ENCODE results near the gene ZNF644.

ZNF644 gene

DNA sequence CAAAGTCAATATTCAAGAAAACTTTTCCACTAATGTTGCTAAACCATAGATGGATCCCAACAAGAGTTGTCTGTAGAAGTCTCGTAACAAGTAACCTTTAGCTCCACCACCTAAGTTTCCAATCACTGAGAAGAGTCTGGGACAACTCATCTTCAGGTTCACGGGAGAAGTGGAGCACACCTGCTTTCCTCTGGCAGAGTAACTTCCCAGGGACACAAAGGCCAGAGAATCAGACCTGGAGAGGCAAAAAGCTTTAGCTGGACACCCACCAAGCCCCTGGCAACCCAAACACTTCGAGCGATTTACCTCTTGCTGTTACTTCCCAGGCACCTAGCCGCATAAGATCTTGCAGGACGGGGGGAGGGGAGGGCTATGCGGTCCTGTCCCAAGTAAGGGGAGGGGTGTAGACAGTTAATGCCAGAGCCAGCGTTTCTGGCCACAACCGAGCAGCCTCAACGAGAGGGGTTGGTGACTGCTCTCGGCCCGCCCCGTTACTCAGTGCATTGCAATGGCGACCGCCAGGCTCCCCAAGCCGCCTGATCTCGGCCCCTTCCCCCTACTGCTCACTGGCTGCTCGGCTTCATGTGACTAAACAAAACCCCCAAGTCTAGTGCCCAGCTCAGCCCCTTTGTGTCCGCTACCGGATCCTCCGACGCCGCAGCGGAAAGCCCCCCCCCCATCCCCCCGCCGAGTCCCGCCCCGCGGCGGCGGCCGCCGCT is 709 bp downstream of the ZNF644 start:
- DNase-seq (ENCODE audit: low spot score): peak; percentile 89

DNA sequence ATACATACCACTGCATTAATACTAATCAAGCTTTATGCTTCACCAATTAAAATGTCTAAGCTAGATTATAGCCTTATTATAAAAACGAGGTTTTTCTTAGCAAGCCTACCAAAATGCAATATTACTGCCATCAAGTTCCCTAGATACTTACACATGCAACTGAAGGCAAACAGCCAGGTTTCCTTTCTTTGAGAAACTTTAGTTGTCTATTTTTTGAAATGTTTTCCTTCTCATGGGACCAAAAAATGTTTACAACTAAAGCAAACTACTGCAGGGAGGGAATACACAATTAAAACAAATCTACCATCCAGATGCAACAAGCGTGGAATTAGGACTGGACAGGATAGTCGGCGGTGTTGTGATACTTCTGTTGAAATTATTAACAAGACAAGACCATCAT is 1.3 kb downstream of the ZNF644 start:
- no peak for DNase-seq (ENCODE audit: low spot score)

- DNase-seq (ENCODE audit: low spot score): peak; percentile 59
Observed at GRCh38 chr1:91018006-91018405, 3.8 kb downstream of the ZNF644 start.

DNA sequence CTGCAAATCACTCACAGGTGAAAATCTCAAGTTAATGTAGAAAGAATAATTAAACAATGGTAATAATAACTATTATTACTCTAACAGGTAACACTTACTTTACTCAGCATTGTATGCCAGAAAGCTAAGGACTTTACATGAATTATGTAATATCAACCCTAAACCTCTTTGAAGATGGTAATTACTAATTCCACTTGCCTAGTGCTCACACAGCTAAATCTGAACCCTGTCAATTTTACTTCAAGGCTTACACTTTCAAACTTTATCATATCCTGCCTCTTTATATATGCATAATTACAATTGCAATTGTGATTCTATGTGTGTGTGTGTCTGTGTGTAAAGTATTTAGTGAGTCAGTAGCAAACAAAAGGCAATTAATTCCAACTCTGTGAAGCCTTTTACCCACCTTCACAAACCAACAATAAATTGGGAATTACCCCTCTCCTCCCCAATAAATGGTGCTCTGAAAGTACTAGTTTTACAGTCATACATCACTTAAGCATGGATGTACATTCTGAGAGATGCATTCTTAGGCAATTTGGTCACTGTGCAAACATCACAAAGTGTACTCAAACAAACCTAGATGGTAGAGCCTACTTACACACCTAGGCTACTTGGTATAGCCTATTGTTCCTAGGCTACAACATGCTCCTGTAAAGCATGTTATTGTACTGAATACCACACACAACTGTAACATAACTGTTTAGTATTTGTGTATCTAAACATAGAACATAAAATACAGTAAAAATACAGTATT is 5.9 kb downstream of the ZNF644 start:
- no peak for DNase-seq (ENCODE audit: low spot score)

- no peak for DNase-seq (ENCODE audit: low spot score)
Observed at GRCh38 chr1:91015358-91015780, 6.5 kb downstream of the ZNF644 start.

DNA sequence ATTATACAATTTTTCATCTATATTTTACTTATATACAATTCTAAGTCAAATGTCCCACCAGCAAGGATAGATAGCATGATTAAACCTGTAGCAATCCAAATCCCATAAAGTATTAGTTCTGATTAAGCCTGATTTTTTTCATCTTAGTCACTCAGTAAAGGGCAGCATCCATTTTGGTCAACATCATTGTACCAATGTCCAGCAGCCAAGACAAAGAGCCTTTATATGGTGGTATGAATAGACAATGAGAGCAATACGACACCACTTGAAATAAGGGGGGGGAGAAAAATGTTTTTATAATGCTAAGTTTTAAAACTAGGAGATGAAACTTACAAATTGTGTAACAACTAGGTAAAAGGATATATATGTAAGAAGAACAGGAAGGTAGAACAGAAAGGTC is 7.4 kb downstream of the ZNF644 start:
- no peak for DNase-seq (ENCODE audit: low spot score)

DNA sequence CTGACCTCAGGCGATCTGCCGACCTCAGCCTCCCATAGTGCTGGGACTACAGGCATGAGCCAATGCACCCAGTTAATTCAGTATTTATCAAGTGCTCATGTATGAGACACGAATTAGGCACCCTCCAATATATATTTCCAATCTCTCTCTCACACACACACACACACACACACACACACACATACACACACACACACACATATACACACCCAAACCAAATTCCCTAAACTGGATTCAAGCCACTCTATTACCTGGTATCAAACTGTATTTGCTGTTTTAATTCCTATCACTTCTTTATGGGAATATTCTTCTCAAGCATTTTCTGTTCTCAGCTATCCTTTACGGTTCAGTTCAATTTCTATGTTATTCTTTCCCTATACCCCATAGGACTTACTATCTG is 8.5 kb downstream of the ZNF644 start:
- DNase-seq (ENCODE audit: low spot score): no peak

- no peak for DNase-seq (ENCODE audit: low spot score)
Observed at GRCh38 chr1:91012196-91012595, 9.6 kb downstream of the ZNF644 start.

- no peak for DNase-seq (ENCODE audit: low spot score)
Observed at GRCh38 chr1:91011726-91012125, 10.1 kb downstream of the ZNF644 start.

DNA sequence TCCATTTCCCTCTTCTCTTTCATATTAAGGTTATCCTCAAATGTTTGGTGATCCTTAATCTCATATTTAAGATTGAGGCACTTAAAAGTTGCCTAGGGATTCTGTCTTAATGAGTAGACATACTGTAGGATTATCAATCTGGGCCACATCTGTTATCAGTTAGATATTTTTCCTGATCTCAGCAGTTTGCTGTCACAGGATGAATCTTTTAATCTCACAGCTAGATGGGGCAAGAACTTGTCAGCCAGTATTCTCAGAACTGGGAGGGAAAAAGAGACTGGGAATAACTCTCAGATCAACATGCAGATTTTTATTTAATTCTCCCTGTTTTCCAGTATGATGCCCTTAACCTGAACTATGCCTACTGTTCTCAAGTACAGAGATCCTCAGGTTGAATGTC is 14.0 kb downstream of the ZNF644 start:
- DNase-seq (ENCODE audit: low spot score): no peak

DNA sequence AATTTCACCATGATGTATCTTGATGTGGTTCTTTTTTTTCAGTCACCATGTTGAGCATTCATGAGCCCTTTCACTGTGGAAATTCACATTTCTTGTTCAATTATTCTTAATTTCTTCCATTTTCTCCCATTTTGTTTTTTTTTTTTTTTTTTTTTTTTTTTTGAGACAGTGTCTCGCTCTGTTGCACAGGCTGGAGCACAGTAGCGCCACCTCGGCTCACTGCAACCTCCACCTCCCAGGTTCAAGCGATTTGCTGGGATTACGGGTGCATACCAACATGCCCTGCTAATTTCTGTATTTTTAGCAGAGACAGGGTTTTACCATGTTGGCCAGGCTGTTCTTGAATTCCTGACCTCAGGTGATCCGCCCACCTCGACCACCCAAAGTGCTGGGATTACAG is 14.7 kb downstream of the ZNF644 start:
- no peak for DNase-seq (ENCODE audit: low spot score)

- no peak for DNase-seq (ENCODE audit: low spot score)
Observed at GRCh38 chr1:91006113-91006908, 15.5 kb downstream of the ZNF644 start.

- no peak for DNase-seq (ENCODE audit: low spot score)
Observed at GRCh38 chr1:91005285-91005684, 16.6 kb downstream of the ZNF644 start.

- DNase-seq (ENCODE audit: low spot score): no peak
Observed at GRCh38 chr1:91004145-91004544, 17.7 kb downstream of the ZNF644 start.

DNA sequence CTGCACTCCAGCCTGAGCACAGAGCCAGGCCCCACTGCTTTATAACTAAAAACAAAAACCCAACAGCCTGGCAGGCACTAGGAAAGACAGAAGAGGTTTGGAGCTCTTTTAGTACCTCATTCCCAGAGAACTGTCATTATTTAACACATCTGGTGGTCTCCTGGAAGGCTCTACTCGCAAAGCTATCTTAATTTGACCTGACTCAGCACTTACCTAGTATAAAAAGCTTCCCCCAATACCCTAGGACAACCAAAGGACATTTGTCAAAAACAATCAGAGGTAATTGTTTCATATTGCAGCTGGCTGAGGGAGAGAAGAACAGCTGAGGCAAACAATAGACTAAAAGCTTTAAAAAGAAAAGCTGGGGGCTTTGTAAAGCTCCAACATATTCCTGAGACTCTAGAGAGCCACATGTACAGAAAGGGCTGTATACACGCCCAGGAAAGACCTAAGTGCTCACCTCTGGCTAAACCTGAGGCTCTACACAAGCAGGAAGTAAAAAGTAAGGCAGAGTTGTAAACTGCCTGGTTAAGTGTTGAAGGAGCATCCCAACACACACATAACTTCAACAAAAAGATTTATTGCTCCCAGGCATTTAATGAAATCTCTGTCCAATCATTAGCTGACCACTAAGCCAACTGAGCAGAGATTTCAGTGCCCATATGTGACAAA is 25.0 kb downstream of the ZNF644 start:
- no peak for DNase-seq (ENCODE audit: low spot score)

DNA sequence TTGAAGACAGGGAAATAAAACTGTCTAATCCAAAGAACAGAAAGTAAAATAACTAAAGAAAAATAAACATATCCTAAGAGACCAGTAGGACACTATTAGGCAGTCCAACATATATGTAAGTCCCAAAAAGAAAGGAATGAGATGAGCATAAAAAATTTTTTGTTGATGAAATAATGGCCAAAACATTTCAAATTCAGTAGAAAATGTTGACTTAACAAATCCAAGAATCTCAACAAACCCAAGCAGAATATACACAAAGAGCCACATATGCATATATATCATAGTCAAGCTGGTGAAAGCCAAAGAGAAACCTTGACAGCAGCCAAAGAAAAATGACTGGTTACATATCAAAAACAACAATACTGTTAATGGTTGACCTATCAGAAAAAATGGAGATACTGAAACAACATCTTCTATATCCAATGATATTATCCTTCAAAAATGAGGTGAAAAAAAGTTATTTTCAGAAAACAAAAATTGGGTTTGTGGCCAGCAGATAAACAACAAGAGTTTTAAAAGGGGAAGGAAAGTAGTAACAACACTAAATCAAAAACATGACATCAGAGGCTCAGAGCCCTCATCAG is 26.4 kb downstream of the ZNF644 start:
- no peak for DNase-seq (ENCODE audit: low spot score)

DNA sequence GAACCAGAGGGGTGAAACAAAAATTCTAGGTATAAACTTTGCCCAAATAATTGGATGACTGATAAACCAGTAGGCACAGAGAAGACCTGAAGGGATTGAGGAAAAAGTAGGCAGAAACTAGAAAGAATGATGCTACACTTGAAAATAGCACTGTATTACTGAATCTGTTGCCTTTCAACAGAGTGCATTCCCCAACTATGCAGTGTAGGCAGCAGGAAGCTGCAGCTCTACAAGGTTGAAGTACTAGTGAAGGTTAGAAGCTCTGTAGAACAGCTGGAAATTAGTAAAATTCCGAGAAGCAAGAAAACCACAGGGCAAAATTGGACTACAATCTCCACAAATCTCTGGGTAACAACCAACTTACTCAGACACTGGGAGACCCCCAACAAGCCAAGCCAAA is 27.4 kb downstream of the ZNF644 start:
- no peak for DNase-seq (ENCODE audit: low spot score)

- no peak for DNase-seq (ENCODE audit: low spot score)
Observed at GRCh38 chr1:90993245-90993644, 28.6 kb downstream of the ZNF644 start.

GRCh38 chr1:90990779-90991178 is 31.1 kb downstream of the ZNF644 start:
- DNase-seq (ENCODE audit: low spot score): no peak

GRCh38 chr1:90989990-90990389 is 31.8 kb downstream of the ZNF644 start:
- no peak for DNase-seq (ENCODE audit: low spot score)

DNA sequence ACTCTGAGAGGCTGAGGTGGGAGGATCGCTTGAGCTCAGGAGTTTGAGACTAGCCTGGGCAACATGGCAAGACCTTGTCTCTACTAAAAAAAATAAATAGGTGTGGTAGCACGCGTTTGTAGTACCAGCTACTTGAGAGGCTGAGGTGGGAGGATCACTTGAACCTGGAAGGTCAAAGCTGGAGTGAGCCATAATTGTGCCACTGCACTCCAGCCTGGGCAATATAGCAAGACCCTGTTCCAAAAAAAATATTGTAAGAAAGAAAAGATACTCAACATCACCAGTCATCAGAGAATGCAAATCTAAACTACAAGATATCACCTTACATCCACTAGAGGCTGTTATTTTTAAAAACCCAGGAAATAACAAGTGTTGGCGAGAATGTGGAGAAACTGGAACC is 32.5 kb downstream of the ZNF644 start:
- no peak for DNase-seq (ENCODE audit: low spot score)

DNA sequence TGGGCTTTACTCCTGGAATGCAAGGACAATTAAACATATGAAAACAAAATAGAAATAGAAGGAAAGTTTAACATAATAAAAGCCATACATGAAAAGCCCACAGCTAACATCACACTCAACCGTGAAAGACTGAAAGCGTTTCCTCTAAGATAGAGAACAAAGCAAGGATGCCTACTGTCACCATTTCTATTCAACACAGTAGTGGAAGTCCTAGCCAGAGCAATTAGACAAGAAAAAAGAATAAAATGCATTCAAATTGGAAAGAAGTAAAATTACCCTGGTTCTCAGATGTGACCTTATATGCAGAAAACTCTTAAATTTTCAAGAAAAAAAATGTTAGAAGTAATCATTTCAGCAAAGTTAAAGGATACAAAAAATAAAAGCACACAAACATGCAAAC is 34.0 kb downstream of the ZNF644 start:
- no peak for DNase-seq (ENCODE audit: low spot score)
